Lower leg skin (tissue), 4 donors: ENCODE measurements around the gene SCUBE3. TPM values are rescaled to one million over a fixed set of nuclear protein-coding genes. Genes with fewer than 3 reads are reported as not detected.

Experiments
- DNase-seq, 2 donors: peaks; one replicate each; pipeline ENCODE4 v3.0.0-alpha.2; 2019; ENCODE audit warnings: low spot score in 2 of 2
- H3K4me3 ChIP-seq: fragments of 200-600 bp; sonication (generic); 2 replicates; pipeline ENCODE4 v1.5.1; 2017; ENCODE audit warnings: mild to moderate bottlenecking, low read depth; ENCODE audit not compliant: poor library complexity, severe bottlenecking
- POLR2A ChIP-seq, 2 donors: fragments of 450-650 bp; IDR thresholded peaks; one replicate each; pipeline ENCODE4 v1.6.1; 2016 to 2017; ENCODE audit warnings: antibody characterized with exemption in 2 of 2, mild to moderate bottlenecking in 1 of 2, moderate library complexity in 1 of 2
- WGBS, 2 donors: methylation state at CpG; one replicate each; pipeline ENCODE4 v1.1.5; 2018; 5-methylcytosine and 5-hydroxymethylcytosine counted together
- intact Hi-C: fragments of 100-400 bp; cut with DNase I; formaldehyde crosslinking; loops from one replicate; pipeline ENCODE4 v1.15.0; 2023; ENCODE audit warnings: low total_unique reads
- total RNA-seq, 4 donors: library from RNA; depleted of rRNA; stranded (reverse); fragments of >200 nt; gene quantifications; one replicate each; pipeline ENCODE4 v1.1.0, GENCODE V29; 2016
- TF ChIP-seq, protein P1 (sequence below), 3 donors: fragments of 450-650 bp; IDR thresholded peaks; one replicate each; pipeline ENCODE4 v1.5.1; 2016; ENCODE audit warnings: antibody characterized with exemption in 3 of 3, mild to moderate bottlenecking in 3 of 3, moderate library complexity in 2 of 3

The SCUBE3 gene
- total RNA-seq, 4 donors from 2014 or later, result 0.13 to 0.91 (median 0.39) TPM; not detected in 1

DNA sequence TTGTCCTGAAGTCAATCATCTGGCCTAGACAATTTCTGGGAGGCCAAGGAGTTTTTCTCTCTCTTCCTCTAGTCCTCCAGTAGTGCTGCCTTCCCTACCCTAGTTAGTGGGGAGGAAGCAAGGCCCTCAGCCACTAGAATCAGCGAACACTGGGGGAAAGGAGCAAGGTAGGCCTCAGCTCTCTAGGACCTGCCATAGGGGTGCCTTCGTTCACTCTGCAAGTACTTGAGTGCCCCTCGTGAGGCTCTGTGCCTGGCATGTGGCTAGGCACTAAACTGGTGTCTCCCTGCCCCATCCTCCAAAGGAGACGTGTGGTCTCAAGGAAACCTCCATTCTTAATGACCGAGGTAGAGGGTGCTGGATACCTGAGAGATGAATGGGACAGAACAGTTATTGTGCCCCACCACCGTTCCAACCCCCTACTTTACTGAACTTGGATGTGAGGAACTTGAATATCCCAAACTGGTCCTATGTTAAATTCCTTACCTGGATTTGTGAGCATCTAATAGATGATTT, 84.9 kb downstream of the SCUBE3 start:
- TF ChIP-seq, protein P1, sequence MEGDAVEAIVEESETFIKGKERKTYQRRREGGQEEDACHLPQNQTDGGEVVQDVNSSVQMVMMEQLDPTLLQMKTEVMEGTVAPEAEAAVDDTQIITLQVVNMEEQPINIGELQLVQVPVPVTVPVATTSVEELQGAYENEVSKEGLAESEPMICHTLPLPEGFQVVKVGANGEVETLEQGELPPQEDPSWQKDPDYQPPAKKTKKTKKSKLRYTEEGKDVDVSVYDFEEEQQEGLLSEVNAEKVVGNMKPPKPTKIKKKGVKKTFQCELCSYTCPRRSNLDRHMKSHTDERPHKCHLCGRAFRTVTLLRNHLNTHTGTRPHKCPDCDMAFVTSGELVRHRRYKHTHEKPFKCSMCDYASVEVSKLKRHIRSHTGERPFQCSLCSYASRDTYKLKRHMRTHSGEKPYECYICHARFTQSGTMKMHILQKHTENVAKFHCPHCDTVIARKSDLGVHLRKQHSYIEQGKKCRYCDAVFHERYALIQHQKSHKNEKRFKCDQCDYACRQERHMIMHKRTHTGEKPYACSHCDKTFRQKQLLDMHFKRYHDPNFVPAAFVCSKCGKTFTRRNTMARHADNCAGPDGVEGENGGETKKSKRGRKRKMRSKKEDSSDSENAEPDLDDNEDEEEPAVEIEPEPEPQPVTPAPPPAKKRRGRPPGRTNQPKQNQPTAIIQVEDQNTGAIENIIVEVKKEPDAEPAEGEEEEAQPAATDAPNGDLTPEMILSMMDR (IDR thresholded peaks at IDR 0.05), result no peak
- no peak for TF ChIP-seq POLR2A (IDR thresholded peaks at IDR 0.05)
- H3K4me3 ChIP-seq, result no peak overlapping the region
- no peak for DNase-seq
- intact Hi-C loops, result loop anchor here (2.0 kb wide), 1 partner anchor 436 kb away; no protein-coding TSS in a partner anchor
- whole genome bisulfite sequencing, 2 donors, result 70 to 73% methylated on average over 6 of the region's 6 CpGs

DNA sequence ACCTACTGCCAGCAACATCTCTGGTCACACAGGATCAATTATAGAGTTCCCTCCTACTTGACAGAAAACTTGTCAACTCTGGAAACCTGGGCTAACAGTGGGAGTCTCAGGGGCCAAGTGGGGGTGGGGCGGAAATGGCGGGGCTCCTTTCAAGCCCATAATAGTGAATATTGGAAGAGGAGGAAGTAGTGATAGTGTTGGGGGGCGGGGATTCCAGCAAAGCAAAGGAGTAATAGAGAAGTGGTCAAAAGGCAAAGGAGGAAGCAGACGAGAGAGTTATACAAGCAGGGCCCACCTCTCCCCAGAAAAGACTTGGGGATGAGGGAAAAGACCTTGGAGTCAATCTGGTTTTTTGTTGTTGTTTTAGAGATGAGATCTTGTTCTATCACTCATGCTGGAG, 85.9 kb downstream of the SCUBE3 start:
- TF ChIP-seq, protein P1 (IDR thresholded peaks at IDR 0.05), result no peak
- no peak for TF ChIP-seq POLR2A (IDR thresholded peaks at IDR 0.05)
- H3K4me3 ChIP-seq, result no peak overlapping the region
- WGBS, 2 donors, result 79 to 81% methylated on average over 4 of the region's 4 CpGs
- no peak for DNase-seq
- intact Hi-C loops, result loop anchor here (2.0 kb wide), 1 partner anchor 435 kb away; no protein-coding TSS in a partner anchor

DNA sequence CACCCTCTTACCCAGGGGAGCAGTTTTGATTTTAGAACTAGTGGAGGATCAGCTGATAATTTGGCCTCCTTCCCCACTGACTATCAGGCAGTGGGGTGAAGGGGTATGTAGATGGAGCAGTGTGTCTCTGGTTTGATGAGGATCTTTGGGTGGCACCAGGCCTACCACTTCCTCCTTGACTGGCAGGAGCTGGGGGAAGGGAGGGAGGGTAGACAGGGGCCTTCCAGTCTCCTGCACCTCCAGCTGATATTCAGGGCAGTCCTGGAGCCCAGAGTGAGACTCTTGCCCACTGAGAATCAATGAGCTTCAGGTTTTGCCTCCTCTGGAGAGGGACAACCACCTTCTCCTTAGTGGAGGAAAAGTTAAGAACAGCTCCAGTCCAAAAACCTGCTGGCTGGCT, 87.1 kb downstream of the SCUBE3 start:
- DNase-seq, result no peak
- intact Hi-C loops, result no loop called here
- TF ChIP-seq, protein P1 (IDR thresholded peaks at IDR 0.05), result no peak
- TF ChIP-seq POLR2A (IDR thresholded peaks at IDR 0.05), result no peak
- H3K4me3 ChIP-seq, result no peak overlapping the region

Other genes with a start within 250 kb of the SCUBE3 start
- 1 to 10 TPM in 1 of 4 donors, under 1 TPM in 1, not detected in 2; 0.97 to 1.7 TPM for gene TCP11, start 72.6 kb upstream of the SCUBE3 start, total RNA-seq
- 10 to 100 TPM; 12.4 to 21.4 (median 16.8) TPM for gene ZNF76, start 45.8 kb downstream of the SCUBE3 start, total RNA-seq
- gene DEF6, start 83.9 kb downstream of the SCUBE3 start, total RNA-seq, result 10 to 100 TPM; 30.1 to 53.3 (median 39.4) TPM
- 10 to 100 TPM; 22.6 to 33.8 (median 27.1) TPM for gene PPARD, start 128.6 kb downstream of the SCUBE3 start, total RNA-seq
- gene FANCE, start 238.4 kb downstream of the SCUBE3 start, total RNA-seq, result 10 to 100 TPM; 17.5 to 36.7 (median 34.2) TPM